CD14-positive monocyte (primary cell): ENCODE results near the gene CACNA1E. TPM values are rescaled to one million over a fixed set of nuclear protein-coding genes. Genes with fewer than 3 reads are reported as not detected.

Experiments
- DNase-seq, 3 donors: peaks; one replicate each; pipeline ENCODE4 v3.0.0-alpha.2; 2011 to 2022
- H2AFZ ChIP-seq: 2 replicates; pipeline ENCODE4 v1.6.0; 2012; ENCODE audit warnings: mild to moderate bottlenecking, low read depth, low read length, inconsistent platforms; ENCODE audit not compliant: insufficient read depth, poor library complexity, severe bottlenecking
- H3K27ac ChIP-seq, 2 donors: 1 replicate in 1 of 2; 2 replicates in 1 of 2; pipeline ENCODE4 v1.5.1; 2012 to 2013; ENCODE audit warnings: low read length in 2 of 2, control low read depth in 1 of 2, inconsistent platforms in 1 of 2, low read depth in 1 of 2, mild to moderate bottlenecking in 1 of 2
- H3K27me3 ChIP-seq, 2 donors: one replicate each; pipeline versions ENCODE4 v1.6.0 to v1.6.1; 2011 to 2013; ENCODE audit warnings: low read length in 2 of 2; ENCODE audit not compliant: control insufficient read depth in 2 of 2, insufficient read depth in 2 of 2
- H3K36me3 ChIP-seq, 2 donors: replicated peaks in 1 of 2; 1 replicate in 1 of 2; 2 replicates in 1 of 2; pipeline versions ENCODE4 v1.5.1 to v1.6.1; 2012 to 2013; ENCODE audit warnings: low read length in 2 of 2, control low read depth in 1 of 2, inconsistent platforms in 1 of 2, mild to moderate bottlenecking in 1 of 2; ENCODE audit not compliant: insufficient read depth in 2 of 2, control insufficient read depth in 1 of 2
- H3K4me1 ChIP-seq, 2 donors: 1 replicate in 1 of 2; 2 replicates in 1 of 2; pipeline versions ENCODE4 v1.5.1 to v1.6.1; 2012 to 2013; ENCODE audit warnings: low read length in 2 of 2, control low read depth in 1 of 2, inconsistent platforms in 1 of 2, mild to moderate bottlenecking in 1 of 2, moderate library complexity in 1 of 2; ENCODE audit not compliant: insufficient read depth in 2 of 2, control insufficient read depth in 1 of 2
- H3K4me2 ChIP-seq: replicated peaks from 2 replicates; pipeline ENCODE3; 2012; ENCODE audit warnings: low read length, moderate library complexity, mild to moderate bottlenecking; ENCODE audit not compliant: poor library complexity, severe bottlenecking; ENCODE audit errors: extremely low read depth
- H3K4me3 ChIP-seq, 3 experiments: fragments of 200-600 bp in 1 of 3; sonication (generic) in 1 of 3; replicated peaks in 1 of 3; 1 replicate in 2 of 3; 2 replicates in 1 of 3; pipeline ENCODE4 v1.5.1; 2011 to 2013; ENCODE audit warnings: low read length in 3 of 3, mild to moderate bottlenecking in 3 of 3, control low read depth in 2 of 3, low read depth in 2 of 3, inconsistent platforms in 1 of 3, moderate library complexity in 1 of 3
- H3K79me2 ChIP-seq: 2 replicates; pipeline ENCODE4 v1.6.0; 2012; ENCODE audit warnings: mild to moderate bottlenecking, control low read depth, inconsistent platforms, low read length, moderate library complexity; ENCODE audit not compliant: insufficient read depth
- H3K9ac ChIP-seq: 2 replicates; pipeline ENCODE4 v1.6.0; 2017; ENCODE audit warnings: low read length, mild to moderate bottlenecking; ENCODE audit not compliant: insufficient read depth, poor library complexity, severe bottlenecking
- H3K9me3 ChIP-seq, 2 donors: replicated peaks in 1 of 2; 1 replicate in 1 of 2; 2 replicates in 1 of 2; pipeline versions ENCODE4 v1.5.1 to v1.6.1; 2012 to 2013; ENCODE audit warnings: low read length in 2 of 2, control low read depth in 1 of 2; ENCODE audit not compliant: control insufficient read depth in 1 of 2, insufficient read depth in 1 of 2
- H4K20me1 ChIP-seq: 2 replicates; pipeline ENCODE4 v1.6.0; 2012; ENCODE audit warnings: mild to moderate bottlenecking, low read length, control low read depth, moderate library complexity; ENCODE audit not compliant: insufficient read depth
- H3K27ac Mint-ChIP-seq, 7 donors: one replicate each; pipeline ENCODE4 v1.8.0; 2020; ENCODE audit warnings: mild to moderate bottlenecking in 7 of 7, mixed read lengths in 7 of 7, moderate library complexity in 6 of 7, inconsistent platforms in 2 of 7
- H3K27me3 Mint-ChIP-seq, 3 donors: one replicate each; pipeline ENCODE4 v1.8.0; 2021 to 2022; ENCODE audit warnings: low read depth in 3 of 3, mild to moderate bottlenecking in 3 of 3, mixed read lengths in 3 of 3, moderate library complexity in 3 of 3, inconsistent platforms in 1 of 3
- H3K36me3 Mint-ChIP-seq, 2 donors: one replicate each; pipeline ENCODE4 v1.8.0; 2020; ENCODE audit warnings: mixed read lengths in 2 of 2, inconsistent platforms in 1 of 2, mild to moderate bottlenecking in 1 of 2
- H3K4me1 Mint-ChIP-seq: one replicate; pipeline ENCODE4 v1.8.0; 2020; ENCODE audit warnings: mild to moderate bottlenecking, mixed read lengths
- H3K4me3 Mint-ChIP-seq, 2 donors: one replicate each; pipeline ENCODE4 v1.8.0; 2020; ENCODE audit warnings: mild to moderate bottlenecking in 2 of 2, mixed read lengths in 2 of 2, moderate library complexity in 1 of 2
- H3K9me3 Mint-ChIP-seq, 7 donors: one replicate each; pipeline ENCODE4 v1.8.0; 2020 to 2022; ENCODE audit warnings: mixed read lengths in 7 of 7, mild to moderate bottlenecking in 6 of 7, moderate library complexity in 6 of 7, inconsistent platforms in 2 of 7
- WGBS: methylation state at CpG from one replicate; pipeline ENCODE4 v1.1.5; 2013; ENCODE audit warnings: missing lambda C conversion rate; ENCODE audit not compliant: insufficient coverage; 5-methylcytosine and 5-hydroxymethylcytosine counted together
- intact Hi-C, 2 donors: fragments of 100-400 bp; cut with micrococcal nuclease; formaldehyde crosslinking; loops; one replicate each; pipeline versions ENCODE4 v1.15.0 to v1.15.1; 2023
- polyA plus RNA-seq, 3 donors: library from polyadenylated mRNA; depleted of rRNA in 1 of 3; unstranded in 2 of 3; stranded (reverse) in 1 of 3; fragments of 300-500 nt in 2 of 3; fragments of >200 nt in 1 of 3; fragmentation: Illumina TruSeq in 2 of 3; gene quantifications; 1 replicate in 2 of 3; 2 replicates in 1 of 3; pipeline ENCODE4 v1.2.3, GENCODE V29; 2012 to 2021
- TF ChIP-seq, protein P1 (sequence below): fragments of 200-600 bp; IDR thresholded peaks from one replicate; pipeline ENCODE4 v1.8.0; 2022; ENCODE audit warnings: antibody characterized with exemption, mild to moderate bottlenecking

Gene CACNA1E
- polyA plus RNA-seq, 3 donors, result 0.04 TPM; not detected in 2

DNA sequence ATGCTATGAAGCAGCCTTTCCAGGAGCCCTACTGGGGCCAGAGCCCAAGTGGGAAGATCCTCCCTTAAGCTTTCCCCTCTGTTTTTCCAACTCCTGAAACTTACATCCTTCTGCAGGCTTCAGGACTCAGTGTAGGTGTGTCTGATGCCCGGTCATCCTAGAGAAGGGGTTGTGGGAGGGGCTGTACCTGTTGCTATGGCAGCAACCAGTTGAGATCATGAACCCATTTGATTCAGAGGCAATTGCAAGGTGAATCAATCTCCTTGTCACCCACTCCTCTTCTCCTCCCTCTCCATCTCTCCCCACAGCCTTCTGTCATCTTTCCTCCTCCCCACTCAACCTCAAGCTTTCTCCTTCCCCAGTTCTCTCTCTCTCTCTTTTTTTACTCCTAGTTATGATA lies 151.8 kb downstream of the CACNA1E start:
- Histone ChIP-seq H3K4me2 (no peak overlapping the region), H3K4me1 (no peaks in the 10 kb centered on the region), H2AFZ (no peak overlapping the region), H3K36me3 (no peaks in the 10 kb centered on the region), H4K20me1 (no peaks in the 10 kb centered on the region), H3K27me3 (no peaks in the 10 kb centered on the region), H3K9ac (no peak overlapping the region), H3K9me3 (no peaks in the 10 kb centered on the region), H3K27ac (no peak overlapping the region), H3K79me2 (no peaks in the 10 kb centered on the region), H3K4me3 (no peak overlapping the region)
- no peak for DNase-seq
- Mint-ChIP-seq H3K36me3 (no peaks in the 10 kb centered on the region), H3K27me3 (peaks cover 2 to 8% (median 4%) of the 10 kb centered on the region in 3 donors), H3K4me1 (no peaks in the 10 kb centered on the region), H3K9me3 (peaks cover 0 to 1% (median 0%) of the 10 kb centered on the region in 7 donors), H3K27ac (no peak overlapping the region), H3K4me3 (no peak overlapping the region)
- TF ChIP-seq, protein P1, sequence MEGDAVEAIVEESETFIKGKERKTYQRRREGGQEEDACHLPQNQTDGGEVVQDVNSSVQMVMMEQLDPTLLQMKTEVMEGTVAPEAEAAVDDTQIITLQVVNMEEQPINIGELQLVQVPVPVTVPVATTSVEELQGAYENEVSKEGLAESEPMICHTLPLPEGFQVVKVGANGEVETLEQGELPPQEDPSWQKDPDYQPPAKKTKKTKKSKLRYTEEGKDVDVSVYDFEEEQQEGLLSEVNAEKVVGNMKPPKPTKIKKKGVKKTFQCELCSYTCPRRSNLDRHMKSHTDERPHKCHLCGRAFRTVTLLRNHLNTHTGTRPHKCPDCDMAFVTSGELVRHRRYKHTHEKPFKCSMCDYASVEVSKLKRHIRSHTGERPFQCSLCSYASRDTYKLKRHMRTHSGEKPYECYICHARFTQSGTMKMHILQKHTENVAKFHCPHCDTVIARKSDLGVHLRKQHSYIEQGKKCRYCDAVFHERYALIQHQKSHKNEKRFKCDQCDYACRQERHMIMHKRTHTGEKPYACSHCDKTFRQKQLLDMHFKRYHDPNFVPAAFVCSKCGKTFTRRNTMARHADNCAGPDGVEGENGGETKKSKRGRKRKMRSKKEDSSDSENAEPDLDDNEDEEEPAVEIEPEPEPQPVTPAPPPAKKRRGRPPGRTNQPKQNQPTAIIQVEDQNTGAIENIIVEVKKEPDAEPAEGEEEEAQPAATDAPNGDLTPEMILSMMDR, result no peak
- intact Hi-C loops, result no loop called here
- WGBS, result no CpG with 5 or more reads among the region's 1 CpG

DNA sequence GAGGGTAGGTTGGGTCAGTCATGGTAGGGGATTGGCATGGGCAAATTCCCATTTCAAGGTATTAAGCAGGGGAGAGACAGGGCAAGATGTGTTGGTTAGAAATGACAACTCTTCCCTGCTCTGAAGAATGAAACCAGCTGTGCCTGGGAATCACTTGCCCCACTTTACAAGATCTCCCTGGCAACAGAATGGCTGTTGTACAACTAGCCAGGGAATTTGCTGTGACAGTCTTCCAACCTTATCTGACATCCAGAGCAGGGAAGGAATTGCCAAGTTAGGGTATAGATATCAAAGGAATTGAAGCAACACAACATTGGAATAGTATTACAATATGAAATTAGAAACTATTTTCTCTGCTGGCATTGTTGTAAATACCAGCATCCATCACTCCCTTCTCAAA lies 154.7 kb downstream of the CACNA1E start:
- Mint-ChIP-seq H3K4me3 (no peak overlapping the region), H3K27me3 (peaks cover 0 to 5% (median 4%) of the 10 kb centered on the region in 3 donors), H3K27ac (no peak overlapping the region), H3K36me3 (no peaks in the 10 kb centered on the region), H3K9me3 (peaks cover 0 to 1% (median 0%) of the 10 kb centered on the region in 7 donors), H3K4me1 (no peaks in the 10 kb centered on the region)
- no peak overlapping the region for H3K4me3 ChIP-seq
- no peak overlapping the region for H3K9ac ChIP-seq
- H3K4me2 ChIP-seq, result no peak overlapping the region
- no peaks in the 10 kb centered on the region for H4K20me1 ChIP-seq
- no peaks in the 10 kb centered on the region for H3K36me3 ChIP-seq
- TF ChIP-seq, protein P1, result no peak
- H3K79me2 ChIP-seq, result no peaks in the 10 kb centered on the region
- intact Hi-C loops, result no loop called here
- H3K9me3 ChIP-seq, result no peaks in the 10 kb centered on the region
- no peaks in the 10 kb centered on the region for H3K4me1 ChIP-seq
- no peak for DNase-seq
- H2AFZ ChIP-seq, result no peak overlapping the region
- H3K27ac ChIP-seq, result no peak overlapping the region
- no peaks in the 10 kb centered on the region for H3K27me3 ChIP-seq
